Fibroblast of lung (primary cell): ENCODE measurements around the gene GDA. TPM values are rescaled to one million over a fixed set of nuclear protein-coding genes. Genes with fewer than 3 reads are reported as not detected.

ENCODE experiments used
- DNase-seq, 2 donors: peaks; one replicate each; pipeline versions ENCODE4 v3.0.0 to v3.0.0-alpha.2; 2010; ENCODE audit warnings: low read depth in 2 of 2
- H2AFZ ChIP-seq: 2 replicates; pipeline ENCODE4 v1.5.1; 2012; ENCODE audit warnings: low read length, control low read depth, inconsistent platforms
- H3K27ac ChIP-seq: 2 replicates; pipeline ENCODE4 v1.5.1; 2011; ENCODE audit warnings: low read length, control low read depth; ENCODE audit not compliant: insufficient read depth
- H3K27me3 ChIP-seq: 2 replicates; pipeline ENCODE4 v1.5.1; 2011; ENCODE audit warnings: mild to moderate bottlenecking, low read length; ENCODE audit not compliant: control insufficient read depth, insufficient read depth
- H3K36me3 ChIP-seq: 2 replicates; pipeline ENCODE4 v1.5.1; 2011; ENCODE audit warnings: low read length; ENCODE audit not compliant: control insufficient read depth, insufficient read depth
- H3K4me1 ChIP-seq: 2 replicates; pipeline ENCODE4 v1.5.1; 2011; ENCODE audit warnings: low read length; ENCODE audit not compliant: control insufficient read depth, insufficient read depth; ENCODE audit errors: extremely low read depth
- H3K4me2 ChIP-seq: 2 replicates; pipeline ENCODE4 v1.5.1; 2011; ENCODE audit warnings: low read length, control low read depth; ENCODE audit not compliant: insufficient read depth; ENCODE audit errors: extremely low read depth
- H3K4me3 ChIP-seq, 4 experiments: fragments of 200-600 bp in 1 of 4; sonication (generic) in 1 of 4; replicated peaks in 1 of 4; 2 replicates each; pipeline ENCODE4 v1.5.1; 2011 to 2016; ENCODE audit warnings: low read length in 4 of 4, low read depth in 3 of 4, mild to moderate bottlenecking in 3 of 4, control low read depth in 2 of 4, inconsistent platforms in 1 of 4, mixed read lengths in 1 of 4; ENCODE audit not compliant: insufficient read depth in 1 of 4; ENCODE audit errors: control extremely low read depth in 1 of 4
- H3K79me2 ChIP-seq: 2 replicates; pipeline ENCODE4 v1.5.1; 2012; ENCODE audit warnings: mild to moderate bottlenecking, low read length, inconsistent platforms; ENCODE audit not compliant: control insufficient read depth, insufficient read depth
- H3K9ac ChIP-seq: 2 replicates; pipeline ENCODE4 v1.5.1; 2011; ENCODE audit warnings: mild to moderate bottlenecking, low read length, control low read depth; ENCODE audit not compliant: insufficient read depth
- H3K9me3 ChIP-seq: 2 replicates; pipeline ENCODE4 v1.5.1; 2012; ENCODE audit warnings: low read depth, low read length; ENCODE audit not compliant: control insufficient read depth, insufficient read depth
- H4K20me1 ChIP-seq: 2 replicates; pipeline ENCODE4 v1.5.1; 2011; ENCODE audit warnings: low read length; ENCODE audit not compliant: control insufficient read depth, insufficient read depth; ENCODE audit errors: extremely low read depth
- EZH2 ChIP-seq: IDR thresholded peaks from 2 replicates; pipeline ENCODE4 v1.5.1; 2012; ENCODE audit warnings: low read length, control low read depth, mild to moderate bottlenecking; ENCODE audit errors: missing control alignments
- polyA plus RNA-seq, 2 donors: library from polyadenylated mRNA; depleted of rRNA in 1 of 2; stranded (reverse) in 1 of 2; unstranded in 1 of 2; fragments of >200 nt; gene quantifications; 2 replicates each; pipeline ENCODE4 v1.2.1, GENCODE V29; 2011 to 2012; ENCODE audit warnings: missing spikeins in 1 of 2
- total RNA-seq: library from RNA; depleted of rRNA; stranded (reverse); fragments of >200 nt; gene quantifications from 2 replicates; pipeline ENCODE4 v1.2.1, GENCODE V29; 2014
- TF ChIP-seq, protein P1 (sequence below), 2 donors: IDR thresholded peaks in 1 of 2; conservative IDR thresholded peaks in 1 of 2; 1 replicate in 1 of 2; 2 replicates in 1 of 2; pipeline ENCODE4 v1.5.1; 2011 to 2012; ENCODE audit warnings: low read length in 2 of 2, control low read depth in 1 of 2, inconsistent platforms in 1 of 2, low read depth in 1 of 2, mild to moderate bottlenecking in 1 of 2

GDA gene
- total and polyA plus RNA-seq, 2 donors (not counting 1 experiment from before 2014, with no cell fraction given), result not detected

DNA sequence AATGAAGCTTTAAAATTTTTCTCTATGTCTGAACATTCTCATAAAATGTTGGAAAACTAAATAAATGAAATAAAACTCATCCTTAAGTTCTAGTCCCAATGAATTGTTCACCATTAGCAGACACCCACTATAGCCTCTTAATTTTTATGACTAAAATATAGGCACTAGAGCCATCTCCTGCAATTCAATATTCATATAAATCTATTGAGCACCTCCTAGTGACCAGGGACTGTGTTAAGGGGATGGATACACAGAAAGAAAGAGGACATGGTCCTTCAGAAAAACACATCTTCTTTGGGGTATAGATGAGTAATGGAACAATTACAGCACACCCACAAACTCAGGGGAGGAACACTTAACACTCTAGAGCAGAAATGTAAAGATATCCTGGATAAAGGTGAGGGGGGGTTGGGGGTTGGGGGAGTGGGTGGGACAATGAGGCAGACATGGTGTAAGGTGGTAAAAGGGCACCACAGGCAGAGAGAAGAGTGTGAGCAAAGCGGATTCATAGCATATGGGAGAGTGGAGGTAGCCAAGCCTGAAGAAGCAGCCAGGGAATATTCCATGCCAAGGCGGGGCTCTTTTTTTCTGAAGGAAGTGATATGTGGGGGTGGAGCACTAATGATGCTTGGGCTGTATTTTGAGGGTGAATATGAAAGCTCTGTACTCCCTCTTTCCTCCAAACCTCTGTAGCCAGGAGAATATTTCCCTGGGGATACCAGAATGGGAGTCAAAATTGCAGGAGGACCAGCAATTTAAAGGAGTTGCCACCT lies 3.3 kb upstream of the GDA start:
- DNase-seq, result no peak
- H3K4me2 ChIP-seq, result no peak overlapping the region
- no peak for TF ChIP-seq EZH2
- TF ChIP-seq, protein P1, sequence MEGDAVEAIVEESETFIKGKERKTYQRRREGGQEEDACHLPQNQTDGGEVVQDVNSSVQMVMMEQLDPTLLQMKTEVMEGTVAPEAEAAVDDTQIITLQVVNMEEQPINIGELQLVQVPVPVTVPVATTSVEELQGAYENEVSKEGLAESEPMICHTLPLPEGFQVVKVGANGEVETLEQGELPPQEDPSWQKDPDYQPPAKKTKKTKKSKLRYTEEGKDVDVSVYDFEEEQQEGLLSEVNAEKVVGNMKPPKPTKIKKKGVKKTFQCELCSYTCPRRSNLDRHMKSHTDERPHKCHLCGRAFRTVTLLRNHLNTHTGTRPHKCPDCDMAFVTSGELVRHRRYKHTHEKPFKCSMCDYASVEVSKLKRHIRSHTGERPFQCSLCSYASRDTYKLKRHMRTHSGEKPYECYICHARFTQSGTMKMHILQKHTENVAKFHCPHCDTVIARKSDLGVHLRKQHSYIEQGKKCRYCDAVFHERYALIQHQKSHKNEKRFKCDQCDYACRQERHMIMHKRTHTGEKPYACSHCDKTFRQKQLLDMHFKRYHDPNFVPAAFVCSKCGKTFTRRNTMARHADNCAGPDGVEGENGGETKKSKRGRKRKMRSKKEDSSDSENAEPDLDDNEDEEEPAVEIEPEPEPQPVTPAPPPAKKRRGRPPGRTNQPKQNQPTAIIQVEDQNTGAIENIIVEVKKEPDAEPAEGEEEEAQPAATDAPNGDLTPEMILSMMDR (conservative IDR thresholded peaks at IDR 0.05 in 1 of 2, IDR thresholded peaks at IDR 0.05 in 1 of 2; ENCODE audit: low read depth in 1 of 2, low read length in 2 of 2), result no peak
- no peaks in the 10 kb centered on the region for H3K36me3 ChIP-seq
- H3K27ac ChIP-seq, result no peak overlapping the region
- H3K9me3 ChIP-seq, result no peaks in the 10 kb centered on the region
- H3K4me1 ChIP-seq, result no peaks in the 10 kb centered on the region
- no peaks in the 10 kb centered on the region for H4K20me1 ChIP-seq
- H2AFZ ChIP-seq, result no peak overlapping the region
- no peak overlapping the region for H3K4me3 ChIP-seq
- H3K27me3 ChIP-seq, result no peaks in the 10 kb centered on the region
- H3K9ac ChIP-seq, result no peak overlapping the region
- H3K79me2 ChIP-seq, result no peaks in the 10 kb centered on the region

DNA sequence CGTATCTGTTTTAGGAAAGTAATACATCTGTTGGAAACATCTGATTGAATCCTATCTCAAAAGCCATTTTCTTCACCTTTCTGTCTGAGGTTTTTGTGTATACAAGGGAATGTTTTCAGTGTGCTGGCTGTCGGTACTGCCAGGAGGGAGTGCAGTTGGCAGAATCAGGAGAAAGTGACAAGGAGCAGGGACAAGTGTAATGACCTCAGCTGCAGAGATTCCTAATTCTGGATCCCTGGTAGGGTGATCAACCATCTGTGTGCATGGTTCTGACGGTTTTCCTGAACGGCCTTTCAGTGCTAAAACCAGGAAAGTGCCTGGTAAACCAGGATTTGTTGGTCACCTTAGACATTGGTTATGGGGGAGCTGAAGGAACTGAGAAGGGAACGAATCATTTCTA lies 1.6 kb upstream of the GDA start:
- TF ChIP-seq, protein P1 (conservative IDR thresholded peaks at IDR 0.05 in 1 of 2, IDR thresholded peaks at IDR 0.05 in 1 of 2; ENCODE audit: low read depth in 1 of 2, low read length in 2 of 2), result no peak
- no peaks in the 10 kb centered on the region for H3K36me3 ChIP-seq
- no peak overlapping the region for H3K4me2 ChIP-seq
- H3K9ac ChIP-seq, result no peak overlapping the region
- H4K20me1 ChIP-seq, result no peaks in the 10 kb centered on the region
- no peak overlapping the region for H2AFZ ChIP-seq
- no peak overlapping the region for H3K4me3 ChIP-seq
- H3K27ac ChIP-seq, result no peak overlapping the region
- no peaks in the 10 kb centered on the region for H3K9me3 ChIP-seq
- H3K79me2 ChIP-seq, result no peaks in the 10 kb centered on the region
- H3K27me3 ChIP-seq, result no peaks in the 10 kb centered on the region
- DNase-seq, result no peak
- H3K4me1 ChIP-seq, result no peaks in the 10 kb centered on the region

DNA sequence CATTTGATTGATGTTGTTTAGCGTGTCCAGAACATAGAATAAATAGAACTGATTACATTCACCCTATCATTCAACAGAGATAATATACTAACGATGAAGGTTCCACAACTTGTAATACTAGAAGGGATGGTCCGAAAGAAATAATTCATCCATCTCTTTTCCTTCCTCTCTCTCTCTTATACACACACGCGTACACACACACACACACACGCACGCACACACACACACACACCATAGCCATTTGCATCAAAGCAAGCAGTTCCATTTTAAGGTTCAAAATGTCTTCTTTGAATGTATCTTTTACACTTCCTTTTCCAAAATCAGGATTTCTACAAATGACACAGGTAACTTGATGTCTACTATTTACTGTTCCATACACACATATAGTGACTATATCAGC lies 887 bp downstream of the GDA start:
- H3K27ac ChIP-seq, result no peak overlapping the region
- no peak overlapping the region for H3K4me3 ChIP-seq

More for the DNA sequence above, 887 bp downstream of the GDA start:
- DNase-seq, result no peak
- no peaks in the 10 kb centered on the region for H3K9me3 ChIP-seq
- no peak overlapping the region for H3K4me2 ChIP-seq
- no peaks in the 10 kb centered on the region for H3K79me2 ChIP-seq
- TF ChIP-seq, protein P1 (conservative IDR thresholded peaks at IDR 0.05 in 1 of 2, IDR thresholded peaks at IDR 0.05 in 1 of 2; ENCODE audit: low read depth in 1 of 2, low read length in 2 of 2), result no peak
- TF ChIP-seq EZH2, result no peak
- no peaks in the 10 kb centered on the region for H3K27me3 ChIP-seq
- no peak overlapping the region for H2AFZ ChIP-seq
- no peaks in the 10 kb centered on the region for H3K36me3 ChIP-seq
- no peaks in the 10 kb centered on the region for H4K20me1 ChIP-seq
- no peaks in the 10 kb centered on the region for H3K4me1 ChIP-seq
- H3K9ac ChIP-seq, result no peak overlapping the region
